GM19193 (cell line): ENCODE data around the gene PLCL2.

Source experiments
- POLR2A ChIP-seq: IDR thresholded peaks from 4 replicates; pipeline ENCODE4 v1.6.1; 2011; ENCODE audit not compliant: insufficient read depth, insufficient read length; ENCODE audit errors: extremely low read depth

Gene PLCL2

GRCh38 chr3:16849229-16849628 lies 35.5 kb upstream of the PLCL2 start:
- no peak for TF ChIP-seq POLR2A

DNA sequence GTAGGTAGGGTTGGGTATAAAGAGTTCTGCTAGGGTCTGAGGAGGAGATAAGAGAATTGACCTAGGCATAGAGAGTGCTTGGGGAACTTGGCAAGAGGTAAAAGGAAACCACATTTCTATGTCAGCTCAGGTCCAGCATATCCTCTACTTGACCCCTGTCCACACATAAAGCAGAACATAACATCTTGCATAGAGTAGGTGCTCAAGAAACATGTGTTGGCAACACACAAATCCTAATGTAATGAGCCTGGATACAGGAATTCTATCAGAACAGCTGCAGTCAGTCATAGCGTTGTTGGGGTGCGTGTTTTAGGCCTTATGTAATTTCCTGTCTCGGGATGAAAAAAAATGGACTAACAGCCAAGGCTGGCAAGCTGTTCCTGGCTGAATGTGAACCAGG lies 35.0 kb upstream of the PLCL2 start:
- TF ChIP-seq POLR2A: no peak

- no peak for TF ChIP-seq POLR2A
These were observed 29.3 kb upstream of the PLCL2 start for GRCh38 chr3:16855497-16855896.

GRCh38 chr3:16860234-16860633 lies 24.5 kb upstream of the PLCL2 start:
- no peak for TF ChIP-seq POLR2A

DNA sequence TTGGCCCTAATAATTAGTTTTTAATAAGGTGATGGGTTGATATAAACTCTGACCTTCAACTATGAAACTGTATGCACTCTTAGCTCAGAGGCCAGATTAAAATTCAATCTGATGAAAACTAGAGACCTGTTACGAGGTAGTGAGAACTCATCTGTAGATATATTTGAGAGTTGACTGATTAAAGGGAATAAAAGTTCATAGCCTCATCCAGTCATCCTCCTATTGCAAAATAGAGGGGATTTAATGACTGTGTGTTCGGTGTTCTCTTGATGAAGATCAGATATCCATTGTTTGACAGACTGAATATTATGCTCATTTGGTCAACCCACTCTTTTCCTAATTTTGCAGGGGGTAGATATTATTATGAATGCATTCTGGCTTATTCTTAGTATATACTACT lies 23.3 kb upstream of the PLCL2 start:
- no peak for TF ChIP-seq POLR2A

GRCh38 chr3:16864610-16865313 lies 20.0 kb upstream of the PLCL2 start:
- no peak for TF ChIP-seq POLR2A

DNA sequence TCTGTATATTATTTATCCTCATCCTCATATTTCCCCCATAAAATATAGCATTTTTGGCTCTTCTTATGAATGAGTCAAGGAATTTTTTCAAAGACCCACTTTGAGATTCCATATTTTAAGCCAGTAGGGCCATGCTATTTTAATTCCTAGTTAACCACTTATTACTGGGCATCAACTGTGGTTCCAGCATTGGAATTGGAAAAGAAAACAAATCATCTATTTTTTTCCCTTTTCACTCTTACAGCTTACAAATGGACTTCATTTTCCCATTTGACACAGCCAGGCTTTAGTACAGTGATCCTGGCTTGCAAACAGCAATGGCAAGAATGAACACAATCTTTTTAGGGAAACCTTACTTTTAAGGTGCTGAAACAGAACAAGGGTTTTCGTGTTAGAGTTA lies 19.4 kb upstream of the PLCL2 start:
- TF ChIP-seq POLR2A: no peak

GRCh38 chr3:16866571-16866970 lies 18.2 kb upstream of the PLCL2 start:
- no peak for TF ChIP-seq POLR2A

DNA sequence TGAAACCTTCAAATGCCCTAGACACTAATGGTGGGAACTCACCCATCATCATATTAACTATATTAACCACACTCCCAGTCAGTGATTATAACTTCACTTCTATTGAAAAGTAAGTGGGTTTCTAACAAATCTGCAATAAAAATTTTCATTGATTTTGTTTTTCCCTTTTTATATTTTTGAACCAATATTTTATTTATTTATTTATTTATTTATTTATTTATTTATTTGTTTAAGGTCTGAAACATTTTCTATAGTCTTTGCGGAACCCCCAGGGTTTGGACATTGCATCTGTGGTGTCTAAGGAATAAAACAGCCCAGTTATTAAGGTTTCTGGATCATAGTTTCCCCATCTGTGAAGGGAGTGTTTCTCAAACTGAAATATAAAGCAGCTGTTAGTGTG lies 16.2 kb upstream of the PLCL2 start:
- no peak for TF ChIP-seq POLR2A

GRCh38 chr3:16869261-16870005 lies 15.3 kb upstream of the PLCL2 start:
- TF ChIP-seq POLR2A: no peak

DNA sequence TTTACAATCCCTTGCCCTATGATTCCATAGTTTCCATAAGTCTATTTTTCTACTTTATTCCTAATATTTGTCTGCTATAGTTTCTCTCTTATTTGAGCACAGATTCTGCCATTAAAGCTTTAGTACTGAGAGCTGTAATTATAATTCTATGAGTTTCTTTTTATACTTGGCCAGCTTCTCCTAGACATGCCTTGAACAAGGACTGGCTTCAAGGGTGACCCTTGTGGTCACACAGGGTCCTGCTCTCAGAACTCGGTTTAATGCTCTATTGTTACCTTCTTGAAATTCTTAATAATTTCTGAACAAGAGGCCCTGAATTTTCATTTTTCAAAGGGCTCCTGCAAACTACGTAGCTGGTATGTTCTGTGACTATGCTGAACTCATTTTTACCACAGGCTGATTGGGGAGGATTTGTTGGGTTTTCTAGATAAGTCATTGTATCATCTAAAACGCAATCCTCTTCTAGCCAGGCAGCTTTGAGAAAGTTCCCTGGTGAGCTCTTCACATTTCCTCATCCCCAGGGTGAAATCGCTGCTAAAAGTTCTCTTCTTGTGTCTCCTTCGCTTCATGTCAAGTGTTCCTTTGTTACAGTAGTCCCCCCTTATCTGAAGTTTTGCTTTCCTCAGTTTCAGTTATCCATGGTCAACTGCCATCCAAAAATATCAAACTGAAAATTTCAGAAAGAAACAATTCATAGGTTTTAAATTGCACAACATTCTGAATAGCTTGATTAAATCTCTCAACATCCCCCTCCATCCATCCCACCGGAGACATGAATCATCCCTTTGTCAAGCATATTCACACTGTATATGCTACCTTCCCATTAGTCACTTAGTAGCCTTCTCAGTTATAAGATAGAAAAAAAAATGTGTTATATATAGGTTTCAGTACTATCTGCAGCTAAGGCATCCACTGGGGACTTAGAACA lies 12.6 kb upstream of the PLCL2 start:
- TF ChIP-seq POLR2A: no peak

GRCh38 chr3:16873872-16874271 lies 10.9 kb upstream of the PLCL2 start:
- no peak for TF ChIP-seq POLR2A

DNA sequence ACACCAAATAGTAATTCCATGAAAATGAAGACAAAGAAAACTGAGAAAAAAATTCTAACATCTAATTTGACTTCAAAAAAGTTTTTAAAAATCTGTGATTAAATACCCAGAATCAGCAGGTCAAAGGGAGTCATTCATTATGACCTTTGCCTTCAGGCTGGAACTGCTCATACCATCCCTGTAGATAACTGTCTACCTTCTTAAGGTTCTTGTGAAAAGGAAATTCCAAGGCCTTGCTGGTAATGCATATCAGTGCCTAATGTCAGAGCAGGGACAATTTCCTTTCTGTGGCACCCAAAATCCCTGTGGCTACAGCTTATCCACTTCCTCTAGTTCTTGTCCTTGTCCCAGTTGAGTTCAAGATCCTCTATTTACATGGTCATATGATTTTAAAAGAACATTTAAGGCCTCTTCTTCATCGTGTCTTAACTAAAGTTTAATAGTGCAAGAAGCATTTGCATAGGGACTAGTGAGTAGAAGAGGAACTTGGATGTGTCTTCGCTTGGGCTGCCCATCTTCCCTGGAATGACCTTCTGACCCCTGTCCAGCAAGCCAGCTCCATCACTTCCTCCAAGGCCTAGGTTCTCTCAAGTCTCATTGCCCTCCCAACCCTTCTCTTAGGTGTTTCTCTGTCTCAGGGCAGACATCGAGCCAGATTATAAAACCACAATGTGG lies 8.7 kb upstream of the PLCL2 start:
- TF ChIP-seq POLR2A: no peak

- no peak for TF ChIP-seq POLR2A
These were observed 7.2 kb upstream of the PLCL2 start for GRCh38 chr3:16877505-16877904.

GRCh38 chr3:16877911-16878310 lies 6.8 kb upstream of the PLCL2 start:
- TF ChIP-seq POLR2A: no peak
